ENCODE measurements around the gene XK.

The XK gene

DNA sequence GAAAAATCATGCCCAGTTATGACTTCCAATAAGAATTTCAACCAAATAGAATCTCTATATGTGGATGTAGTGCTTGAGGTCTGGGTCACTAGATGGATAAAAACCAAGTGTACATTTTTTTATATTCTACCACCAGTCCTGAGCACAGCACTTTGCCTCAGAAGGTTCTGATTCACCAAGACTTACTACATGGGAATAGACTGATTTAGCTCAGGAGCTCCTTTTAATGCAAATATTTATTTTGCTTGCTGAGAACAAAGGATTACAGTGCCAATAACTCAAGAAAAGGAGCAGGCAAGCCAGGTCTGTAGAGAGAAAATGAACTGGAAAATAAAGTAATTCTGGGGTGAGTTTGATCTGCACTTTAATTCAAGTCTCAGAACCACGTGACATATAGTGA lies 6.4 kb upstream of the XK start:
- in situ Hi-C loops (cut with MboI; ENCODE audit: low sequenced_read_pairs) = no loop called here

DNA sequence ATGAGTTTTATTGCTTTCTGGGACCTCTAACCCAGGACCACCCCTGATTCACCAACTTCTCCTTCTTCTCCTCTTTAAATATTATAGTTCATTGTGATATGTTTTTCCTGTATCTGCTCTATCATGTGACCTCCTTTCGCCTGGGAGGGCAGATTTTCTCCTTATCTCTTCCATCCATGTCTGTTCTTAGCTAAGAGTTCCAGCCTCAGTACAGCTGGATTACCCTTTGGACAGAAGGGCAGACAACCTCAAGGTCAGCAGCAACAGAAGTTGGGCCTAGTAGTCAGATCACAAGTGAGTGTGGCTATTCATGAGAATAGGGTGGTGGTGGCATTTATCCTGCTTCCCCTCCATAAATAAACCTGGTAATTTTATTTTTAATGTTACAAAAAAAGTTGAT lies 5.7 kb upstream of the XK start:
- in situ Hi-C loops (cut with MboI; ENCODE audit: low sequenced_read_pairs) = no loop called here

DNA sequence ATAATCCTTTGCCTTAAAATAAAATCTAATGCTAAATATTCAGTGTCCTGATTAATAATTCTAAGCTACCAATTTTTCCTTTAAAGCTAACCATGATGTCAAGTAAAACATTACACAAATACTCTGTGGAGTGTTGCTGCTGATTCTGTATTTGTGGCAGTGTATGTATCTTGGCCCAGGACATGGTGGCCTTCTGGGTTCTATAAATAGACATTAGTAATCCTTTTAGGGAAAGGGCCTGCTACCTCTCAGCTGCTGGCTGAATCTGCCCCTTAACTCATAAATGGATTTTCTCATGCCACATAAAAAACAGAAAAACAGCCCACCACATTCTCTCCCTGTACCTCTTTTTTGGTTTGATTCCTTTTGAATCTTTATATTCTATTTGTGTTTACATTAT lies 1.2 kb upstream of the XK start:
- in situ Hi-C loops (cut with MboI; ENCODE audit: low sequenced_read_pairs) = no loop called here

DNA sequence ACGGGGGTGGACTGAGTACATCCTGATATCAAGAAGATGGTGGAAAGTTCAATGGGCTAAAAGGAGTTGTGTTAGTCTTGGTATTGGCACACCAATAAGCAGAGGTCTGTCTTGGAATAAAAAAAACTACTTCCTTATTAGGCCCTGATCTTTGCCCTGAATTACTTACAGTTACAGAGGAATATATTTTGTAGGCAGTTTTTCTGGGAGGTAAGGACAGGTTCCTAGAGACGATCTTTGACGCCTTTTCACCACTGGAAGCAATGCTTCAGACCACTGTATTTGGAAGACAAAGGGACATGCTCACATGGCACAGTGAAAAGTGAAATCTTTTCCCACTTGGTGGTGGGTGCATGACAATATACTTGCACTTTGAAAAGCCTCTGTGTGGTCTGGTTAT lies 618 bp upstream of the XK start:
- in situ Hi-C loops (cut with MboI; ENCODE audit: low sequenced_read_pairs) = no loop called here

DNA sequence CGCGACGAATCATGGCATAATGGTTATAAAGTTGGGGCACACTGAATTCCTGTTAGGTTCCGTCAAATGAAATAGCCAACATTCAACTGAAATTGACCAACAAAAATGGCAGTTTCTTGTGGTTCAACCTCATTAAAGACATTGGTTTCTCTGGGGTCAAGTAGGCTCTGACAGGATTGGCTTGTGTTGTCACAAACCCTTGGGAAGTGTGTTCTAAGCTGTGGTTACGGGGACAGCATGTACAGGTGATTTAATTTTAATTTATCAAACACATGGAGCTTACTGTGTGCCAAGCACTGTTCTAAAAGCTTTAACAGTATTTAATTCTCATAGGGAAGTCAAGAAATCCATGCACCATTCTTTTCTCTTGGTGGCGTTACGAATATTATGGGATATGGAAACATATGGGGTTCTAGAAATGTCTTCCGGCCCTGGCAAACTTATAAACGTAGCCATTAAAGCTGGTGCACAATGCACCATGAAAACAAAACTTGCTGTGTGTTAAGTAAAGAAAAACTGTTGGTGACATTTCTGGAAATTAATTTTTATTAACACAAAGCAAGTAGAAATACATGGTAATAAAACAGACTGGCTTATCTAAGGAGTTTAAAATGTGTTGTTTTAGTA lies 891 bp downstream of the XK start:
- in situ Hi-C loops (cut with MboI; ENCODE audit: low sequenced_read_pairs) = no loop called here

DNA sequence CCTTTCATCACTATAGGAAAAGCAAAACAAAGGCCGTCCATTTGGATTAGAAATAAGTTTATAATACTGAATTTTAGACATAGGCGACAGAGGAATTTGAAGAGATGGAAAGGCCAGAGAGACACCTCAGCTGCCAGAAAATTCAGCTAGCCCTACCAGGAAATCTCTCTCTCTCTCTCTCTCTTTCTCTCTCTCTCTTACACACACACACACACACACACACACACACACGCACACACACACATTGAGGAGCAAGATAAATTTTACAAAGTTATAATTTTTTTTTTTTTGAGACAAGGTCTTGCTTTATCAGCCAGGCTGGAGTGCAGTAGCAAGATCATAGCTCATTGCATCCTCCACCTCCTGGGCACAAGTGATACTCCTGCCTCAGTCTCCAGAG lies 1.4 kb downstream of the XK start:
- in situ Hi-C loops (cut with MboI; ENCODE audit: low sequenced_read_pairs) = no loop called here

DNA sequence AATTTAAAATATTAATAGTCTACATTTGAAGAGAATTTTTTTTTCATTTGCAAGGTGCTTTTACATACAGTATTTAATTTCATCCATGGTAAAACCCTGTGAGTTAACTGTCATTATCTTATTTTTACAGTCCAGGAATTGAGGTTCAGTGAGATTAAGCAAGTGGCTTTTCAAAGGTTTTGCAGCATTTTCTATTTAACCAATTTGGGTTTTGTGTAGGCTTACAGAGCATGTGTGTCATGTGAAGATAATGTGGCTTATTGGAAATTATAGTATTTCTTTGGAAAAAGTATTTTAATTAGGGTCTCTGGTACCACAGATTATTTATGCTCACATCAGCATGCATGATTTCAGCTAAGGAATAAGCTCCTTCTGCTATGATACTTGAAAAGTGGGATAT lies 4.5 kb downstream of the XK start:
- in situ Hi-C loops (cut with MboI; ENCODE audit: low sequenced_read_pairs) = no loop called here

DNA sequence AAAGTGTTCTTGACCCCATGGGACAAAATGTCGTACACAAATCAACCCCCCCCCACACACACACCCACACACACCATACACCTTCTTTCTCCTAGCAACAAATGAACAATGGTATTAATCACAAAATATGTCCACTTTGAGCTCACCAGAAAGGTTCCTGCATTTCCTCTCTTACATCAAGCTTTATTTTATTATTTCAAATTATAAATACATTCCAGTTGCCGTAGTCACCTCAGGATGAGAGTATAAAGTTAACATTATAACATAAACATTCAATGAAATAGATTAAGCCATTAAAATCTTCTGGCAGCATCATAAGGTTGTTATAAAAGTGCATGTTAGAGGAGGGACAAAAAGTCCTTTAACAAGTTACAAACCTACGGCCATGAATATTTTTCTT lies 7.3 kb downstream of the XK start:
- in situ Hi-C loops (cut with MboI; ENCODE audit: low sequenced_read_pairs) = no loop called here

DNA sequence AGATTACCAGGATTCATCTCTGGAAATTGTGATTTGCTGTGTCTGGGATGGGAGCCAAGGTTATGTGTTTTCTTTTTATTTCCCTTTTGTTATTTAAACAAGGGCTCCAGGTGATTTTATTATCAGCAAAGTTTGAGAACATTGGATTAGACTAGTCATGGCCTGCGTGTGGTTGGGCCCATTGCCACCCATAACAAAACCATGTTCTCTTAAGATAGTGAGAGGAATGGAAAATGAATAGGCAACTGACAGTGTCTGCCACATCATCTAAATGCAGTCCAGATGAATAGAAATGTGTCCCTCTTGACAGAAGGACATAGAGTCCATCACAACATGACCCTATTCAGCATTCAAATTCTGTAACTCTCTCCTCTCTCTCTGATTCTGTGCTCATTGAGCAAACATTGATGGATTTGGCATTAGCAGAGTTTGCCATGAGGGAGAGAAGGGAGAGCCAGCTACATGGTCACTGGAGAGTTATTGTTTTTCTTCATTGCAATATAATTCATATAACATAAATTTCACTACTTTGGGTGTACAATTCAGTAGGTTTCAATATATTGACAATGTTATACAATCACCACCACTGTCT lies 11.7 kb downstream of the XK start:
- in situ Hi-C loops (cut with MboI; ENCODE audit: low sequenced_read_pairs) = no loop called here

DNA sequence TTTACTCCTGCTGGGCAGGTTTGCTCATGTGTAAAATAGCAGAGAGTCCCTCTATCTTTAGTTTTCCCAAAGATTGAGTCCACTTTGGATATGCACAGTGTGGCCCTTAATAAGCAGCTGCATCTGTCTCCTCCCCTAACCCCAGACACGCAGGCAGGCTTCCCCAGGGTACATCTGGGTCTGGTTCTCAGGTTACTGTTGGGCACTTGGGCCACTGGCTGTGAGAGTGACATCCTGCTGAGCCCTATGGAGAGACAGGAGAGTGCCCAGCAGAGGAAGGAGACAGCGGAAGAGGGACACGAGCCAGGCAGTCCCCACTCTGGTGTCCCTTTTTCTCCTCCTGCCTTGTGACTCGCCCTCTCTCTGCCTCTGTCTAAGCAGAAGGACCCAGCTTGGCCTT lies 16.0 kb downstream of the XK start:
- in situ Hi-C loops (cut with MboI; ENCODE audit: low sequenced_read_pairs) = no loop called here

DNA sequence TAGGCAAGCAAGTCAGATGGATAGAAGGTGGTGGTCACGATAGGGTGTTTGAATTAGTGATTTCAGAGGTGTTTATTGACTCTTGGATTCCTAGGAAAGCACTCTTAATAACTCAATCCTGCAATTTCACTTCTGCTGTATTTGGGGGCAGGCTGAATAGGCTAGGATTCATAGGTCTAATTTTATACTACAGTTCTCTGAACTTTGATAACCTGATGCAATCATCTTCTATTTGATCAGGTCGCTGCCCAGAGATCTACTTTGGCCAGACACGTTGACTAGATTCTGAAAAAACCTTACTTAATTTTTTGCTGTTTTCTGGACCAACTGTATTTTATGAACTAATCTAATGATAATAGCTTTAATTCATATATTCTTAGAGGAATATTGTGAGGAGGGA lies 26.4 kb downstream of the XK start:
- in situ Hi-C loops (cut with MboI; ENCODE audit: low sequenced_read_pairs) = no loop called here

DNA sequence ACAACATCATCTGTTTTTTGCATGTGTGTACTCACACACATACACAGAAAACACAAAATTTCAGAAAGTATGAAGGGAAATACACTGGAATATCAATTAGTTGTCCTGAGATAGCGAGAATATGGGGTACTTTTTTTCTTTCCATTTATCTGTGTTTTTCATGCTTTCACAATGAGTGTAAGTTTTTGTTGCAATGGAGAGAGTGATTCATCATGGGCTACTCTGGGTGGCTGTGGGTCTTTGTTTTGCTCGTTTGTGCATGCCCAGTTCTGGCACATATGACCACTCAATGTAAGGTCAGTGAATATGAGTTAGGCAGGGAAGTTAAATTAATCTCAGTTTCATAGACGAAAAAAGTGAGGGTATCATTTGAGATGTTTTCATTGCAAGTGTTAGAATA lies 26.9 kb downstream of the XK start:
- in situ Hi-C loops (cut with MboI; ENCODE audit: low sequenced_read_pairs) = no loop called here

DNA sequence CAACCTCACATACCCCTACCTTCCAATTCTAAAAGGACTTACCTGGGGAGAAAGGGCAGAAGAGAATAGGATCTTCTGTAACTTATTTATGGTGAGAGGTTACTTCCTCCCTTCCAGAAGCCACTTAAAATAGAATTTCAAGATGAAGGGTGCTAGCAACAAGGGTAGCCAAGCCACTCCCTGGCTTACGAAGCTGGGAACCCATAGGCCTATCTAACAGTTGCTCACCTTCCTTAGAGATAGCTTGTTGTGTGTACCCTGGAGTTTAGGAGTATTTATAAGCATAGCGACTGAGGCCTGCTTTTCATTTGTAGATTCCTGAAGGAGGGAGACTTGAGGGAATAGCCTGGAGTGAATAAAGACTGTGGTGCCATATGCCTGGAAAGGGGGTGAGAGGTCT lies 28.9 kb downstream of the XK start:
- in situ Hi-C loops (cut with MboI; ENCODE audit: low sequenced_read_pairs) = no loop called here

DNA sequence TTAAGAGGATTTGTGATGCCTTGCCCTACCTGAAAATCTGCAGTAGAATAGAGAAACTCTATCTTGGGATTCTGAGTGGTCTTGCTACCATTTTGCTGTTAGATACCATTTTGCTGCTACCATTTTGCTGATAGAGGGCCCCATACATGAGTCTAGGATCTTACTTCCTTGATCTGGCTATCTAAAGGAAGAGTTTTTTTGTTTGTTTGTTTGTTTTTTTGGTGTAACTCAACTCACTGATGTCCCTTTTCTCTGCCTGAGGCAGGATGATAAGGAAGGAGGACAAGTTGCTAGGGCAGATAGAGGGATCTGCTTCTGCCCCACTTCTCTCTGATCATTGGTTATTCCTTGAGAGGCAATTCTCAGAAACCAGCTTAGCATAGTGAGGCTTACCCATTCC lies 31.0 kb downstream of the XK start:
- in situ Hi-C loops (cut with MboI; ENCODE audit: low sequenced_read_pairs) = no loop called here

DNA sequence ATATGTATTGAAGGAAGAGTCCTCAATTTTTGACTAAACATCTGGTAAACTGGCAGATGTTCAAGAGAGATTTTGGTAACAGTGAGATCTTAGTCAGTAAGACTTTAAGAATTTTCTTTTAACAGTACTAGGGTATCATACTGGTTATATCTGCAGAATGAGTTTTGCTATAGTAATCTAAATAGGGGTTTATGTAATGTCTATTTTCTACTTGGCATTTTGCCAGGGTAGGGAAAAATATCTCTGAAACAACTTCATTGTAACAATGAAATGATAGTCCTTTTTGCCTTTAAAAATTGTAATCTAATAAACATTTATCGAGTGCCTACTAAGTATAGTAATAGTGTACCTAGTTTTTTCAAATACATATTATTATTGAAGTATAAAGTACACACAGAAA lies 32.1 kb downstream of the XK start:
- in situ Hi-C loops (cut with MboI; ENCODE audit: low sequenced_read_pairs) = no loop called here

DNA sequence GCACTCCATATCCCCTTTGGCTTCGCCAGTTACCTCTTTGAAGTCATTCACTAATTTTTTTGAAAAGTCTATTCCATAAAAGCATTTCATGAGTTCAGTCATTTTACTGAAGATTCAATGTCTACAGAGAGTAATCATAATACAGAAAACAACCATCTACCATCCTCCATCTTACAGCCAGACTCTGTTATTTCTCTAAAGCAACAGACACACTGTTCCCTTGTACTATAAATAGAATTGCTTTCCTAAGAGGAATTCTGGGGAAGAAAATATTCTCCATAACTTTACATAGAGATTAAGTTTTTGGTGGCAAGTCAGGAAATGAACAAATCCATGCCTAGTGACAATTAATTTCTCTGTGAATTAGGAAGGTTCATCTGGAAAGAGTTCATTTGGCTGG lies 37.0 kb downstream of the XK start:
- in situ Hi-C loops (cut with MboI; ENCODE audit: low sequenced_read_pairs) = no loop called here

DNA sequence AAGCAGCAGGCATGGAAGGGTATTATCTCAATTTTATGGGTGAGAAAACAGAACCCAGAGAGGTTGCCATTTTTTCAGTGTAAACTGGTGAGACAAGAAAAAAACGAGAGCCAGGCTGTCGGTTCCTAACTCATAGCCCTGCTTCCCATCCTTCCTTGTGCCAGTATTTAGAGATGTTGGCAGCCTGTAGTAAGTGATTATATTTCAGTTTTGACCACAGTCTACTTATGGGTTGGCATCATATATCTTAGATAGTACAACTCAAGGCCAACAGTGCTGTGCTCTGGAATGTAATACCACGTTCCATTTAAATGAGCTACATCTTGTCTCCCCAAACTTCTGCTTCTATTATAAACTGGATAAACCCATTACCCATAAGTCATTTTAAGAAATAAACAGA lies 40.8 kb downstream of the XK start:
- in situ Hi-C loops (cut with MboI; ENCODE audit: low sequenced_read_pairs) = no loop called here

DNA sequence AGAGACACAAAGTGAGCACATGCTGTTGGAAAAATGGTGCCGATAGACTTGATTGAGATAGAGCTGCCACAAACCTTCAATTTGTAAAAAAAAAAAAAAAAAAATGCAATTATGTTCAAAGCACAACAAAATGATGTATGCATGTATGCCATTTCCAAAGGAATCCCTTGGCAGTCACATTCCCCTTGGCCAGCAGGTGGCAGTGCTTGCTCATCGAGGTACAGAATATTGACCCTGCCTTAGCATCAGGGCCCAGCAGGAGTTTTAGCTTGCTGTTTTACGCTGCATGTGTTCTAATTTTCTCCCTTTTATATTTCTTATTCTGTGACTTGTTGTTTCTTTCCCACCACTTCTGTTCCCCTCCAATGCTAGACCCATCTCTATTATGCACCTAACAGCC lies 59.8 kb downstream of the XK start:
- in situ Hi-C loops (cut with MboI; ENCODE audit: low sequenced_read_pairs) = no loop called here

DNA sequence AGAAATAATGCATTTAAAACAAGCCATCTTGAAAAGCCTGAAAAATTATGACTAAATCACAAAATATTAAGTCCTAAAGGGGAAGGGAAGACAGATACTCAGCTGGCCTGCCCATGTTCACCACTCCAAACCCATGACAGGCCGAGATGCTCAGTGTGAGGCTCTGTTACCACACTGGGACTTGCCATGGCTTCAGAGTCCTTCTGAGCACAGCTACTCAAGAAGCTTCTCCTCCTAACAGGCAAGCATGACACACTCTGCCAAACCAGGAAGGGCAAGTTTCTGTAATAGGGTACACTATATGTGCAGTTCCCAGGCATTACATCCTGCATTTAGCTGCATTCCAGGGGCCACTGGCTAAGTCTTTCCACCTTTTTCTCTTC lies 60.2 kb downstream of the XK start:
- in situ Hi-C loops (cut with MboI; ENCODE audit: low sequenced_read_pairs) = no loop called here

DNA sequence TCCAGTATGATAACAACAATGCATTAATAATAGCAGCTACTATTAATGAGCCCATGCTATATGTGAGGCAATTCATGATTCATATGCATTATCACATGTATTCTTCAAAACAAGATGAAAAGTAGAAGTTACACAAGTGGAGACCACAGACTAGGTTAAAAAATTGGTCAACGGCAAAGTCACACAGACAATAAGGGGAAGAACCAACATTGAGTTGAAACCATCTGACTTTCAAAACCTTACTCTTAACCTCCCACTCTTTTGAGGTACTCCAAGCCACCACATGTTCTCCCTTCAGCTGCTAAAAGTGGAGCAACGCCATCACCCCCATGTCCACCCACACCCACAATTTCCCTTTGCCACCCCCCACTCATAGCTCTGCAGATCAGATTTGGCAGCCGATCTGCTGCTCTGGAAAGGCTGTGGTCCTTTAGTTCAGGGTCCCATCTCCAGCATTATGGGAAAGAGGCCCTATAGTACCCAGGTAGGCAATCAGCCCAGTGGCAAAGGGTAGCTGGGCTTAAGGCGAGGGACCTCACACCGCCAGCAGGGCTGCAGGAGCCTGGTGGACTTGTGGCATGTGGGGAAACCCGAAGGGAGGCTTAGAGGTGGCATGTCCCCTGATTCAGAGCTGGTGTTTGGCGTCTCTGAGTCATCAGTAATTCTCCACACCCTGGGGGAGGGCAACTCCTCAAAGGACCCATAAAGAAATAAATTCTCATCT lies 60.8 kb downstream of the XK start:
- in situ Hi-C loops (cut with MboI; ENCODE audit: low sequenced_read_pairs) = no loop called here

DNA sequence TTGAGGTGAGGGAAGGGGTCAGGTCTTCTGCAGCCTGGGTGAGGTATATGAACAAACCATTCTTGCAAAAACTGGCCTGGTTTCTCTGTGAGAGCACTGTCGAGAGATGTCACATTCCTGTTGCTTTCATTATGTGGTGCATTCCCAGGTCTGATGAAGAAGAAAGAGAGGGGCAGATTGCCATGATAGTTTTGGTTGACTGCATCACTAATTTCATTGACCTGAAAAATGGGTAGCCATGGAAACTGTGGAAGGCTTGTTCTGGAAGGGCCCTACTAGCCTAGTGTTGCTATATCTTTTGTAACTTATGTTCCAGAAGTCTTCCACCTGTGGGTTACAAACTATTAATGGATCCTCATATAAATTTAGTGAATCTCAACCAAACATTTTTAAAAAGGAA lies 61.4 kb downstream of the XK start:
- in situ Hi-C loops (cut with MboI; ENCODE audit: low sequenced_read_pairs) = no loop called here

DNA sequence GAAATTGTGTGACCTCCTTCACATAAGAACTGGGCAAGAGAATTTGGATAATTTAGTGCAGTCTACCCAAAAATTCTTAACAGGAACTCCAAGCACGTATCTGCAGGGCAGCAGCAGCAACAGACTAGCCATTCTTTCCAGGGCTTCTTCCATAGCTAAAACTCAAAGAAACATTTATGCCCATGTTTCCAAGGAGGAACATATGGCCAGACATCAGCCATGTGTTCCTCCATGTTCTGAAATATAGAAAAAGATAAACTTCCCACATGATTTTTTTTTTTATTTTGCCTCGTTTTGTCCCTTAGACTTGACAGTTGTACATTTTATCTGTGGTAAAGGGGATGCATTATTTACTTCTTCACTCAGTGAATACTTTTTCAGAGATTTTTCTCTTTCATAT lies 66.7 kb downstream of the XK start:
- in situ Hi-C loops (cut with MboI; ENCODE audit: low sequenced_read_pairs) = no loop called here

DNA sequence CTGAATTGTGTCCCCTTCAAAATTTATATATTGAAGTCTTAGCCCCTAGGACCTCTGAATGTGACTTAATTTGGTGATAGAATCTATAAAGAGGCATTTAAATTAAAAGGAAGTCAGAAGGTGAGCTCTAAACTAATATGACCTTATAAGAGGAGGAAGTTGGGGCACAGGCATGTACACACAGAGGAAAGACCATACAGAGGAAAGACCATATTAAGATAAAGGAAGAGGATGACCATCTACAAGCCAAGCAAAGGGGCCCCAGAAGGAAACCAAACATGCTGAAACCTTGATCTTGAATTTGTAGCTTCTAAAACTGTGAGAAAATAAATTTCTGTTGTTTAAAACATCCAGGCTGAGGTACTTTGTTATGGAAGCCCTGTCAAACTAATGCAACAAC lies 67.3 kb downstream of the XK start:
- in situ Hi-C loops (cut with MboI; ENCODE audit: low sequenced_read_pairs) = no loop called here

Measured in hTERT RPE-1 (cell line).